Tongue (tissue), 2 donors: ENCODE measurements around the gene TPRG1. TPM values are rescaled to one million over a fixed set of nuclear protein-coding genes. Genes with fewer than 3 reads are reported as not detected.
"Not testable (repeated sequence)": the region's sequence is repeated elsewhere in the genome, so short reads cannot be mapped to it uniquely, and the experiment has no call there.

ENCODE experiments used
- DNase-seq: peaks from one replicate; pipeline ENCODE4 v3.0.0-alpha.2; 2015
- total RNA-seq: library from RNA; depleted of rRNA; stranded (reverse); fragments of >200 nt; gene quantifications from one replicate; pipeline ENCODE4 v1.2.3, GENCODE V29; 2014

Gene TPRG1
- total RNA-seq, 1 donor from 2014 or later, result 4.5 TPM

GRCh38 chr3:189316296-189317019 is 144.7 kb downstream of the TPRG1 start:
- DNase-seq, result peak; percentile 39

DNA sequence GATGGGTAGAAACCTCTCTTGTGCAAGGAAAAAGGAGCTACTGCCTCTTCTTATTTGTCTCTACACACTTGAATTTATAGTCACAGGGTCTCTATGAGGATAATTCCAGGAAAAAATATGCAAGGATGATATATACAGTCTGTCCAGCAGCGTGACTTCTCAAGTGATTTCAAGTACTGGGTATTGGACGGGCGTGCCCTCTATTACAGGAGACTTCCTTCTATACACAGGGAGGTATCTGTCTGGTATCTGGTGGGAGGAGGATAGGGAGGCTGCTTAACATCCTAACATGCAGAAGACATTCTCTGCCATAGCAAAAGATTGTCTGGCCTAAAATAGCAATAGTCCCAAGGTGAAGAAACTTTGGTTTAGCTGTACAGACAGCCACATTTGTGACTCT is 146.1 kb downstream of the TPRG1 start:
- no peak for DNase-seq

- DNase-seq, result no peak
These were observed 148.7 kb downstream of the TPRG1 start for GRCh38 chr3:189320511-189320910.

DNA sequence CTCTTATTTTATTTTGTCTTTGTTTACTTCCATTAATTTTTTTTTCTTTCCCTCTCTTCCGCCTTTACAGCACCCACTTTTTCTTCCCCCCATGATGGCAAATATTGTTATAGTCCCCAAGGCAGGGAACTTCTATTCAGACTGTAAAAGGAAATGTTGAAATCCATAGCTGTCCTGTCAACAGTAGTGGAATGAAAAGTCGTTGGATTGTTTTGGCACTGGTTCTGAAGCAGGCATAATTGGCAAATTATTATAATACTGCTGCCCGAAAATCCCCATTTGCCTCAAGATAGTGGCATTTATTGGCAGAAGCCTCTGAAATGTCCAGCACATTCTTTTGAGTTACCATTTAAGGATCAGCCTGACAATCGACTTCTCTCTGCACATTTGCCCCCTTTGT is 150.6 kb downstream of the TPRG1 start:
- DNase-seq, result no peak

- DNase-seq, result peak; percentile 63
These were observed 152.9 kb downstream of the TPRG1 start for GRCh38 chr3:189324538-189325138.

DNA sequence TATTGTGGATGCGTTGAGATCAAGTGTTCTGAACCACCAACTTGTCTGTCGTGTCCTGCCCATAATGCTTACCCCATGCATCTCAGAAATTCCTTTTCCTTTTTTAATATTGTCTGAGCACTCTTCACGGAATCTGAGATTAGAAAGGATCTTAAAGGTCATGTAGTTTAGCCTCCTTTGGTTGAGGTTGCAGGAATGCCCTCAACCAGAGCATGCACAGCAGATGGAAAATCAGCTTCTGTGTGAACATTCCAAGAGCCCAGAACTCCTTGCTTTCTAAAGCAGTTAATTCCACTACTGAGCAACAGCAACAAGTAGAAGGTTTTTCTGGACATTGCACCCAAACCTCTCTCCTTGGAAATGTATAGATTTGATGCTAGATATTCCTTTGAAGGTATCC is 153.7 kb downstream of the TPRG1 start:
- no peak for DNase-seq

- DNase-seq, result not testable (repeated sequence)
These were observed 157.9 kb downstream of the TPRG1 start for GRCh38 chr3:189329630-189330029.

- no peak for DNase-seq
These were observed 158.3 kb downstream of the TPRG1 start for GRCh38 chr3:189330066-189330465.

- no peak for DNase-seq
These were observed 159.2 kb downstream of the TPRG1 start for GRCh38 chr3:189331002-189331418.

GRCh38 chr3:189334064-189334920 is 162.5 kb downstream of the TPRG1 start:
- DNase-seq, result no peak

DNA sequence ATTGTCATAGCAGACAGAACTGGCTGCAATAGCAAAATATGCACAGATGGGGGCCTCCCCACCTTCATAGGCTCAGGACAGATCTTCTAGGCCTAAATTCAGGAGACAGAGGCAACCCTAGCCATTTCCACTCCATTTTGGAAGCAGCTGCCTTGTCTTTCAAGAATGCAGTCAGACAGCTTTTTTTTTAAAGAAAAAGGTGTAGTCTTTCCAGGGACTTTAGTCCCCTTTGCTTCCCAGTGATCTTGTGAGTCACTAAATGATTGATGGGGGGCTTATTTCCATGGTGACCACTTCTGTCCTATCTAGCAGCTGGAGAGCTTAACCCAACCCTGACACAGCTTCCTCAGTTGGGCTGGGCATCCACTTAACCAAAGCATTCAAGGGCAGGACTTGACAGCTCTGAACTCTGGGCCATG is 165.9 kb downstream of the TPRG1 start:
- peak; percentile 75 for DNase-seq

DNA sequence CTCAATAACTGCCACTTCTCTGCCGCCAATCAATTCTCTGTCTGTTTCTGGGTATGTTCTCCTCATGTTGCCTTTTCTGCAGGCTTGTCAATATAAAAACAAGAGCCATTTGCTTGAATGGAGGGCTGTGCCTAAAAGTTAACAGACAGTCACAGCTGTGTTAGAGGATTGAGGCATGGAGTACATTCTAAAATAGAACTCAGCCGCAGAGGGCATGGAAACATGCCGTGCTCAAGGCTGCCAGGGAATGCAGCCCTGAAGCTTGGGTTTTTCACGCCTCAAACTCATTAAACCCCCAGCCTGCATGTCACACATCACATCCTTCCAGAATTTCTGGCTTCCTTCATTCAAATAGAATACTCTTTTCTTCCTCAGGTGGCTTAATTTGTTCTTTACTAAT is 166.6 kb downstream of the TPRG1 start:
- peak; percentile 94 for DNase-seq

DNA sequence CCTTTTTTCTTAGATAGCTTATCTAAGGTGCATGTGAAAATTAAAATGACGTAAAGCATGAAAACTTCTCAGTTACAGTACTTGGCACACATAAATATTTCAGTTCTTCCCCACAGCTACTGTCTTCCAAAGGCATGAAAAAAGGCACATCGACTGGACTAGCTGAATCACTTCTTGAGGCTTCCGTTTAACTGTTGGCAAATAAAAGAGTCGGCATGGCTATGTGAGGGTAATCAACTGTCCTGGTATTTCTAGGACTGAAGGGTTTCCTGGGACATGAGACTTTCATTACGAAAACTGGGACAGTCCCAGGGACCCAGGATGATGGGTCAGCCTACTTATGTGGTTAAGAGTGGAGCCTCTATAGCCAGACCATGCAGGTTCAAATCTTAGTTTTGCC is 168.2 kb downstream of the TPRG1 start:
- DNase-seq, result no peak

- no peak for DNase-seq
These were observed 169.1 kb downstream of the TPRG1 start for GRCh38 chr3:189340680-189341460.

DNA sequence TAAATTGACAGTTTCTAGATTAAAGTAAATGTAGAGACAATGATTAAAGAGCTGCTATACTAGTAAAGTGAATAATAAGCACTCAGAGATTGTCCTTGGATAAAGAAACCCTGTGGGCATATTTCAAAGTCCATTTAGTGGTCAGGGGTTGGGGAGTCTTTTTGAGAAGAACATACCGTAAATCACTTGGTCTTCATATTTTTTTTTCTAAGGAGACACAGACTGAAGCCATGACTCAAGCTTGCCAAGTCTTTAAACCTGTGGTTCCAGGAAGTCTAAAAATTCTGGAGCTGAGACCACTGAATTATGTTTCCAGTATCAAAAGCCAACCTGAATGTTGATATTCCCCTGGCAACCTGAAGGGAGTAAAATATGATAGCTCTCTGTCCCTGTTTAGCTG is 171.0 kb downstream of the TPRG1 start:
- no peak for DNase-seq

- DNase-seq, result no peak
These were observed 173.2 kb downstream of the TPRG1 start for GRCh38 chr3:189344996-189345395.

GRCh38 chr3:189349772-189350171 is 178.0 kb downstream of the TPRG1 start:
- no peak for DNase-seq

GRCh38 chr3:189353318-189353965 is 181.7 kb downstream of the TPRG1 start:
- no peak for DNase-seq

DNA sequence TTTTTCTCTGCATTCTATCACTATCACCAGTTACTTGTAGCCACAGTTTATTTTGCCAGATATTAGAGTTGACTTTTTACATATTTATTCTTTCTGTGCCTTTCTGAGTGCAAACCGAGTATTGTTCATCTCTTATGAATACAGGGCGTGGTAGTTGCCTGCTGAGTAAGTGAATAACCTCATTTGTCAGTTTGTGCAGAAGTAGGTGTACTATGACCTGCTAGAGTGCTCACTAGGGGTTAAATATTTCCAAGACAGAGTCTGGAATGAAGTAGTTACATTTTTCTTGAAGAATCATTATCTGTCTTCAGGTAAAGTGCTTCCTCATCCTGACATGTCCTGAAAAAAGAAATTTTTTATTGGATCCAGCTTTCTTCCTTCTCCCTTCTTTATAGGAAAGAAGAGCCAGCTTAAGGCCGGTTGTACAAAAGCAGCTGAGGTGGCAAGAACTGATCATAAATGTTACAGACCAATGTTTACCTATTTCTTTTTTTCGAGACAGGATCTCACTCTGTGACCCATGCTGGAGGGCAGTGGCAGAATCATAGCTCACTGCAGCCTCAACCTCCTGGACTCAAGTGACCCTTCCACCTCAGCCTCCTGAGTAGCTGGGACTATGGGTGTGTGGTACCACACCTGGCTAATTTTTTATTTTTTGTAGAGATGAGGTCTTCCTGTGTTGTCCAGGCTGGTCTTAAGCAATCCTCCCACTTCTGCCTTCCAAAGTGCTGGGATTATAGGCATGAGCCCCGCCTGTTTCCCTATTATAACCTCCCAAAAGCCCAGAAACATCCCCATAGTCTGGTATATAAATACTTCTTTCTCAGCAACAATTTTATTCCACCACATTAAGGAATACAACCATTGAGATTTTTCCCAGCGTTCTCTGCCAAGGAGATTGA is 182.5 kb downstream of the TPRG1 start:
- DNase-seq, result no peak

GRCh38 chr3:189355115-189355480 is 183.3 kb downstream of the TPRG1 start:
- no peak for DNase-seq
